HCT116 (cell line): Measurements from ENCODE around the gene ABHD12. TPM values are rescaled to one million over a fixed set of nuclear protein-coding genes. Genes with fewer than 3 reads are reported as not detected.

Experiments
- ATAC-seq: fragments of 200-7000 bp; cut with Tn5 transposase; 2 replicates; pipeline ENCODE4 v1.9.1; 2020; ENCODE audit warnings: mild to moderate bottlenecking, moderate library complexity
- BruUV-seq: library from RNA; stranded (reverse); fragments of 400-500 nt; replicated peaks from 2 replicates; lab custom pipeline; 2021; lab: Mats Ljungman, UMichigan
- CTCF ChIA-PET: fragments of 300-600 bp; sonication (Branson Sonifier 250); formaldehyde crosslinking; loops from one replicate; lab custom pipeline; 2021; ENCODE audit warnings: antibody characterized with exemption; lab: Charles Lee
- POLR2A ChIA-PET: fragments of 300-600, 350-600 bp; sonication (Branson Sonifier 250); formaldehyde crosslinking; loops from one replicate; lab custom pipeline; 2021; ENCODE audit warnings: antibody characterized with exemption; lab: Charles Lee
- RAD21 ChIA-PET, 2 experiments: fragments of 300-600 bp; sonication (Branson Sonifier 250); formaldehyde crosslinking; loops; one replicate each; lab custom pipeline; 2023; ENCODE audit warnings: low total read pairs in 2 of 2; ENCODE audit not compliant: uncharacterized antibody in 2 of 2, unreplicated experiment in 2 of 2, low non-redundant PET in 1 of 2; lab: Charles Lee
- DNase-seq: peaks from one replicate; pipeline ENCODE4 v3.0.0-alpha.2; 2010; ENCODE audit warnings: low read depth, low spot score
- H2AFZ ChIP-seq: fragments of 200-600 bp; shearing (Covaris generic), sonication (generic); 2 replicates; pipeline ENCODE4 v1.6.1; 2017; ENCODE audit warnings: low read depth, mixed run types, mixed read lengths, antibody characterized with exemption, low read length; ENCODE audit not compliant: poor library complexity, severe bottlenecking
- H3K27ac ChIP-seq: 2 replicates; pipeline ENCODE4 v1.5.1; 2012; ENCODE audit warnings: low read depth, low read length
- H3K27me3 ChIP-seq: fragments of 200-600 bp; sonication (generic); 2 replicates; pipeline ENCODE4 v1.6.1; 2016; ENCODE audit warnings: mixed run types, low read length, mixed read lengths; ENCODE audit not compliant: insufficient read depth
- H3K36me3 ChIP-seq, 2 experiments: fragments of 200-500 bp in 1 of 2; fragments of 200-600 bp in 1 of 2; sonication (Bioruptor generic) in 1 of 2; sonication (generic) in 1 of 2; 2 replicates each; pipeline versions ENCODE4 v1.5.1 to v1.6.1; 2014 to 2016; ENCODE audit warnings: low read length in 2 of 2, inconsistent platforms in 1 of 2, mixed read lengths in 1 of 2, mixed run types in 1 of 2; ENCODE audit not compliant: insufficient read depth in 2 of 2, control insufficient read depth in 1 of 2
- H3K4me1 ChIP-seq, 2 experiments: fragments of 200-600 bp in 1 of 2; sonication (generic) in 1 of 2; 2 replicates each; pipeline versions ENCODE4 v1.5.1 to v1.6.1; 2012 to 2017; ENCODE audit warnings: low read length in 2 of 2, inconsistent platforms in 1 of 2, mild to moderate bottlenecking in 1 of 2, mixed read lengths in 1 of 2, mixed run types in 1 of 2, moderate library complexity in 1 of 2; ENCODE audit not compliant: insufficient read depth in 2 of 2, control insufficient read depth in 1 of 2
- H3K4me2 ChIP-seq: fragments of 200-600 bp; sonication (generic); 2 replicates; pipeline ENCODE4 v1.6.1; 2017; ENCODE audit warnings: mixed run types, low read length, mixed read lengths
- H3K4me3 ChIP-seq, 2 experiments: fragments of 200-600 bp in 1 of 2; sonication (generic) in 1 of 2; replicated peaks in 1 of 2; 2 replicates each; pipeline ENCODE4 v1.5.1; 2011 to 2016; ENCODE audit warnings: low read length in 2 of 2, control low read depth in 1 of 2, low read depth in 1 of 2, mild to moderate bottlenecking in 1 of 2, mixed read lengths in 1 of 2, mixed run types in 1 of 2
- H3K79me2 ChIP-seq: fragments of 200-600 bp; sonication (generic); 2 replicates; pipeline ENCODE4 v1.6.1; 2017; ENCODE audit warnings: mild to moderate bottlenecking, mixed run types, low read length, moderate library complexity, mixed read lengths; ENCODE audit not compliant: insufficient read depth
- H3K9ac ChIP-seq: fragments of 200-600 bp; sonication (generic); 2 replicates; pipeline ENCODE4 v1.6.1; 2016; ENCODE audit warnings: low read length, mixed read lengths
- H3K9me2 ChIP-seq: fragments of 200-600 bp; sonication (generic), shearing (Covaris generic); 2 replicates; pipeline ENCODE4 v1.6.1; 2017; ENCODE audit warnings: mixed run types, mild to moderate bottlenecking, moderate library complexity; ENCODE audit not compliant: insufficient read depth
- H3K9me3 ChIP-seq, 2 experiments: fragments of 200-500 bp in 1 of 2; fragments of 200-600 bp in 1 of 2; sonication (Bioruptor generic) in 1 of 2; sonication (generic) in 1 of 2; 2 replicates each; pipeline ENCODE4 v1.6.1; 2014 to 2017; ENCODE audit warnings: low read length in 2 of 2, mixed read lengths in 2 of 2, inconsistent platforms in 1 of 2, low read depth in 1 of 2, mild to moderate bottlenecking in 1 of 2, mixed run types in 1 of 2, moderate library complexity in 1 of 2; ENCODE audit not compliant: control insufficient read depth in 1 of 2, insufficient read depth in 1 of 2
- H4K20me1 ChIP-seq: fragments of 200-600 bp; sonication (generic), shearing (Covaris generic); 2 replicates; pipeline ENCODE4 v1.6.1; 2017; ENCODE audit warnings: mixed run types, mild to moderate bottlenecking, moderate library complexity; ENCODE audit not compliant: insufficient read depth
- ELF1 ChIP-seq: IDR thresholded peaks from 2 replicates; pipeline ENCODE4 v1.6.1; 2012; ENCODE audit warnings: low read depth, borderline replicate concordance
- JUND ChIP-seq: IDR thresholded peaks from 2 replicates; pipeline ENCODE4 v1.6.1; 2012
- POLR2A ChIP-seq: IDR thresholded peaks from 2 replicates; pipeline ENCODE4 v1.7.0; 2011; ENCODE audit warnings: borderline replicate concordance; ENCODE audit not compliant: insufficient read depth, insufficient read length; ENCODE audit errors: extremely low read depth
- POLR2AphosphoS5 ChIP-seq: IDR thresholded peaks from 2 replicates; pipeline ENCODE4 v1.6.1; 2011; ENCODE audit warnings: mild to moderate bottlenecking, low read depth, low read length, moderate library complexity
- RAD21 ChIP-seq: IDR thresholded peaks from 2 replicates; pipeline ENCODE4 v1.6.1; 2012; ENCODE audit warnings: low read depth, mild to moderate bottlenecking
- SIN3A ChIP-seq: IDR thresholded peaks from 2 replicates; pipeline ENCODE4 v1.6.1; 2012; ENCODE audit warnings: low read depth
- ZFX ChIP-seq: fragments of 450-650 bp; IDR thresholded peaks from 2 replicates; pipeline ENCODE4 v1.6.1; 2017
- ZNF274 ChIP-seq: fragments of 200-500 bp; sonication (Bioruptor generic); IDR thresholded peaks from 2 replicates; pipeline ENCODE4 v1.6.1; 2014; ENCODE audit warnings: mild to moderate bottlenecking, low read depth, low read length, inconsistent platforms
- intact Hi-C: fragments of 100-400 bp; cut with micrococcal nuclease; formaldehyde crosslinking; loops from 2 replicates; pipeline ENCODE4 v1.10.0; 2022
- total RNA-seq: library from RNA; stranded (reverse); gene quantifications from one replicate; pipeline ENCODE4 v1.2.1, GENCODE V29; 2021; ENCODE audit not compliant: unreplicated experiment
- TF ChIP-seq, protein P1 (sequence below): IDR thresholded peaks from 2 replicates; pipeline ENCODE4 v1.6.1; 2012
- TF ChIP-seq, protein P2 (sequence below): IDR thresholded peaks from 2 replicates; pipeline ENCODE4 v1.6.1; 2012; ENCODE audit warnings: low read depth

Gene ABHD12
- total RNA-seq, 1 experiment from 2014 or later = 31.7 TPM

- CTCF ChIA-PET = no interaction called here
- H3K9me2 ChIP-seq = no peaks in the 10 kb centered on the region
- ATAC-seq = no peak
- H3K27me3 ChIP-seq = no peaks in the 10 kb centered on the region
- RAD21 ChIA-PET = no interaction called here
- no TSS peak for BruUV-seq
- no peak overlapping the region for H3K4me3 ChIP-seq
- H3K27ac ChIP-seq = no peak overlapping the region
- no peak for DNase-seq
- intact Hi-C loops = loop anchor here (10.0 kb wide), 1 partner anchor 120 kb away; no protein-coding TSS in a partner anchor
- H2AFZ ChIP-seq = no peak overlapping the region
- TF ChIP-seq POLR2A (no peak), RAD21 (no peak), SIN3A (no peak), ZNF274 (no peak), ZFX (no peak), JUND (no peak)
- TF ChIP-seq, protein P1, sequence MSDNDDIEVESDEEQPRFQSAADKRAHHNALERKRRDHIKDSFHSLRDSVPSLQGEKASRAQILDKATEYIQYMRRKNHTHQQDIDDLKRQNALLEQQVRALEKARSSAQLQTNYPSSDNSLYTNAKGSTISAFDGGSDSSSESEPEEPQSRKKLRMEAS = no peak
- H4K20me1 ChIP-seq = no peaks in the 10 kb centered on the region
- no peak overlapping the region for H3K4me2 ChIP-seq
- POLR2A ChIA-PET = no interaction called here
- peaks cover 7 to 9% of the 10 kb centered on the region in 2 experiments for H3K36me3 ChIP-seq
- no peak overlapping the region for H3K9ac ChIP-seq
- peaks cover 4% of the 10 kb centered on the region; the same call in 1 of the 2 replicates for H3K79me2 ChIP-seq
- no peaks in the 10 kb centered on the region for H3K4me1 ChIP-seq
- no peaks in the 10 kb centered on the region for H3K9me3 ChIP-seq
Observed at GRCh38 chr20:25424536-25424935, 33.9 kb upstream of the ABHD12 start.

GRCh38 chr20:25422032-25422431 is 31.4 kb upstream of the ABHD12 start:
- intact Hi-C loops = loop anchor here (10.0 kb wide), 1 partner anchor 123 kb away; no protein-coding TSS in a partner anchor
- BruUV-seq = no TSS peak
- Histone ChIP-seq H3K4me3 (no peak overlapping the region), H3K79me2 (peaks cover 13% of the 10 kb centered on the region), H3K27me3 (no peaks in the 10 kb centered on the region), H3K4me2 (no peak overlapping the region), H2AFZ (no peak overlapping the region), H3K36me3 (peaks cover 15 to 23% of the 10 kb centered on the region in 2 experiments), H3K9ac (no peak overlapping the region), H3K27ac (no peak overlapping the region), H3K9me2 (no peaks in the 10 kb centered on the region), H4K20me1 (no peaks in the 10 kb centered on the region), H3K4me1 (peaks cover 0 to 9% of the 10 kb centered on the region in 2 experiments; a peak in 1 of 4 replicates), H3K9me3 (no peaks in the 10 kb centered on the region)
- no peak for TF ChIP-seq SIN3A
- no peak for TF ChIP-seq POLR2AphosphoS5
- TF ChIP-seq POLR2A = no peak
- TF ChIP-seq, protein P2, sequence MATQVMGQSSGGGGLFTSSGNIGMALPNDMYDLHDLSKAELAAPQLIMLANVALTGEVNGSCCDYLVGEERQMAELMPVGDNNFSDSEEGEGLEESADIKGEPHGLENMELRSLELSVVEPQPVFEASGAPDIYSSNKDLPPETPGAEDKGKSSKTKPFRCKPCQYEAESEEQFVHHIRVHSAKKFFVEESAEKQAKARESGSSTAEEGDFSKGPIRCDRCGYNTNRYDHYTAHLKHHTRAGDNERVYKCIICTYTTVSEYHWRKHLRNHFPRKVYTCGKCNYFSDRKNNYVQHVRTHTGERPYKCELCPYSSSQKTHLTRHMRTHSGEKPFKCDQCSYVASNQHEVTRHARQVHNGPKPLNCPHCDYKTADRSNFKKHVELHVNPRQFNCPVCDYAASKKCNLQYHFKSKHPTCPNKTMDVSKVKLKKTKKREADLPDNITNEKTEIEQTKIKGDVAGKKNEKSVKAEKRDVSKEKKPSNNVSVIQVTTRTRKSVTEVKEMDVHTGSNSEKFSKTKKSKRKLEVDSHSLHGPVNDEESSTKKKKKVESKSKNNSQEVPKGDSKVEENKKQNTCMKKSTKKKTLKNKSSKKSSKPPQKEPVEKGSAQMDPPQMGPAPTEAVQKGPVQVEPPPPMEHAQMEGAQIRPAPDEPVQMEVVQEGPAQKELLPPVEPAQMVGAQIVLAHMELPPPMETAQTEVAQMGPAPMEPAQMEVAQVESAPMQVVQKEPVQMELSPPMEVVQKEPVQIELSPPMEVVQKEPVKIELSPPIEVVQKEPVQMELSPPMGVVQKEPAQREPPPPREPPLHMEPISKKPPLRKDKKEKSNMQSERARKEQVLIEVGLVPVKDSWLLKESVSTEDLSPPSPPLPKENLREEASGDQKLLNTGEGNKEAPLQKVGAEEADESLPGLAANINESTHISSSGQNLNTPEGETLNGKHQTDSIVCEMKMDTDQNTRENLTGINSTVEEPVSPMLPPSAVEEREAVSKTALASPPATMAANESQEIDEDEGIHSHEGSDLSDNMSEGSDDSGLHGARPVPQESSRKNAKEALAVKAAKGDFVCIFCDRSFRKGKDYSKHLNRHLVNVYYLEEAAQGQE = no peak
- TF ChIP-seq, protein P1 = no peak
- TF ChIP-seq ELF1 = no peak
- CTCF ChIA-PET = no interaction called here
- RAD21 ChIA-PET = no interaction called here
- DNase-seq (no peak), ATAC-seq (no peak)
- POLR2A ChIA-PET = no interaction called here
